GM21526 (cell line): ENCODE data around the gene MAMSTR.
"Not testable (repeated sequence)": the region's sequence is repeated elsewhere in the genome, so short reads cannot be mapped to it uniquely, and the experiment has no call there.

Experiments
- ATAC-seq: cut with Tn5 transposase; IDR thresholded peaks from one replicate; pipeline ENCODE4 v1.9.1; 2021; ENCODE audit warnings: moderate library complexity; ENCODE audit not compliant: unreplicated experiment, low FRiP score

Gene MAMSTR

GRCh38 chr19:48719263-48720171 is at the start of gene MAMSTR:
Gene MAMSTR (minus strand): TSS chr19:48719725. CDS start chr19:48719031, 694 bp downstream.
- ATAC-seq: no peak

GRCh38 chr19:48768994-48769713 is 49.6 kb upstream of the MAMSTR start:
- no peak for ATAC-seq

DNA sequence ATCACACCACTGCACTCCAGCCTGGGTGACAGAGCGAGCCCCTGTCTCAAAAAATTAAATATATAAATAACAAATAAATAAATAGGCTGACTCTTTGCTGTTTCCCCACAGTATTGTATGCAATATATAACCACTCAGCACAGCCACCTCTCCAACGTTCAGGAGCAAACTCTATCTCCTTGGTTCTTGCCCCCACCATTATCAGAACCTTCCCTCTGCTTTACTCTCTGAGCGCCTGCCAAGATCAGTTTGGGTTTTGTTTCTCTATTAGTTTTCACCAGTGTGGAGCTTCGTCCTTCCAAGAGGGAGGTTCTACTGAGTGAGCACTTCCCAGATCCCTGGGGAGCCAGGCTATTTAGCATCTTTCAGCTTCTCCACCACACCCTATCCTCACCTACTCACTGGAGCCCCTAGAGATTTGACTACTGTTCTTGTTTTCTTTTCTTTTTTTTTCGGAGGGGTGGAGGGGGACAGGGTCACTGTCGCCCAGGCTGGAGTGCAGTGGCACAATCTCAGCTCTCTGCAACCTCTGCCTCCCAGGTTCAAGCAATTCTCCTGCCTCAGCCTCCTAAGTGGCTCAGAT is 48.7 kb upstream of the MAMSTR start:
- not testable (repeated sequence) for ATAC-seq

DNA sequence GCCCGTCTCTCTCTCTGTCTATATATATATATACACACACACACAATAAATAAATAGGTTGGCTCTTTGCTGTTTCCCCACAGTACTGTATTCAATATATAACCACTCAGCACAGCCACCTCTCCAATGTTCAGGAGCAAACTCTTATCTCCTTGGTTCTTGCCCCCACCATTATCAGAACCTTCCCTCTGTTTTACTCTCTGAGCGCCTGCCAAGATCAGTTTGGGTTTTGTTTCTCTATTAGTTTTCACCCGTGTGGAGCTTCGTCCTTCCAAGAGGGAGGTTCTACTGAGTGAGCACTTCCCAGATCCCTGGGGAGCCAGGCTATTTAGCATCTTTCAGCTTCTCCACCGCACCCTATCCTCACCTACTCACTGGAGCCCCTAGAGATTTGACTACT is 46.3 kb upstream of the MAMSTR start:
- ATAC-seq: not testable (repeated sequence)

DNA sequence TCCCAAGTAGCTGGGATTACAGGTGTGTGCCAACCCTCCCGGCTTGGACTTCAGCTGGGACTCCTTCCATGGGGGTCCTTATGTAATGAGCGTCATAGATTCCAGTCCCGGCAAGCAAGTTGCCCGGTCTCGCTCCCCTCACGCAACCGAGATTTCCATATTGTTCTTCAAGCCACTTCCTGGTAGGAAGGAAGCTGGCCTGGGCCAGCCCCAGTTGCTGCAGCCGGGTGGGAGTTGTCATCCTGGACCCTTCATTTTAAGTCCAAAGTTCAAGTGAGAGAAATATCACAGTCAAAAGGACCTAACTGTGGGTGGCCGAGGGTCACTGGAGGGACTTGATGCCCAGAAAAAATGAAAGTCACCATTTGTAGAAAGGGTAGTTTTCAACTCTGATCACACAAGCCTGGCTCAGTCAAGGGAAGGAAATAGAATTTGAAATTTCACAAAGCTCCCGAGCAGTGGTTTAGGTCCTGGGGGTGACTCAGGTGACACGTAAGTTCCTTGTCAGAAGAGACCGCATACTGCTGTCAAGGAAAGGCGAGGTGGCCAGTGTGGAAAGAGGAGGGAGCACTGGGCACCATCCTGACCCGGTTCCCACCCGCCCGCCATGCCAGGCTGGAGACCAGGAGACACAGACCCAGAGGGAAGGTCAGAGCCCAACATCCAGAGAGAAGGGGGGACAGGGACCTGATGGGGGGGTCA is 41.1 kb upstream of the MAMSTR start:
- no peak for ATAC-seq

DNA sequence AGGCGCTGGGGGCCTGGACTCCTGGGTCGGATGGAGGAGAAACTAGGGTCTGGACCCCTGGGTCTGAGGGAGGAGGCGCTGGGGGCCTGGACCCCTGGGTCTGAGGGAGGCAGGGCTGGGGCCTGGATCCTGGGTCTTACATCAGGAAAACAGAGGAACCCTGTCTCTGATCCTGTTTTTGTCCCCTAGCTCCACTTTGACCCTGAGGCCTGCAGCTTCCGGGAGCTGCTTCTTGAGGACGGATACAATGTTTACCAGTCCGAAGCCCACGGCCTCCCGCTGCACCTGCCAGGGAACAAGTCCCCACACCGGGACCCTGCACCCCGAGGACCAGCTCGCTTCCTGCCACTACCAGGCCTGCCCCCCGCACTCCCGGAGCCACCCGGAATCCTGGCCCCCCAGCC is 38.2 kb upstream of the MAMSTR start:
- no peak for ATAC-seq

GRCh38 chr19:48757089-48757675 is 37.7 kb upstream of the MAMSTR start:
- no peak for ATAC-seq

DNA sequence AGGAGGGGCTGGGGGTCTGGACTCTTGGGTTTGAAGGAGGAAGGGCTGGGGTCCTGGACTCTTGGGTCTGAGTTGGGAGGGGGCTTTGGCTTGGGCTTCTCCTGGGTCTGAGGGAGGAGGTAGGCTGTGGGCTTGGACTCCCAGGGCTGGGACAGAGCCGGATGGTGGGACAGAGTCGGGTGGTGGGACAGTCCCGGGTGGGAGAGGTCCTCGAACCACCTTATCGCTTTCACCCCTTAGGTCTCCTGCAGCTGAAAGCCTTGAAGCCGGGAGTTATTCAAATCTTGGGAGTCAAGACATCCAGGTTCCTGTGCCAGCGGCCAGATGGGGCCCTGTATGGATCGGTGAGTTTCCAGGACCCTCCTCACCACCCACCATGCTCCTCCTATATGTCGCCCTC is 37.2 kb upstream of the MAMSTR start:
- no peak for ATAC-seq

GRCh38 chr19:48756212-48756611 is 36.7 kb upstream of the MAMSTR start:
- no peak for ATAC-seq

DNA sequence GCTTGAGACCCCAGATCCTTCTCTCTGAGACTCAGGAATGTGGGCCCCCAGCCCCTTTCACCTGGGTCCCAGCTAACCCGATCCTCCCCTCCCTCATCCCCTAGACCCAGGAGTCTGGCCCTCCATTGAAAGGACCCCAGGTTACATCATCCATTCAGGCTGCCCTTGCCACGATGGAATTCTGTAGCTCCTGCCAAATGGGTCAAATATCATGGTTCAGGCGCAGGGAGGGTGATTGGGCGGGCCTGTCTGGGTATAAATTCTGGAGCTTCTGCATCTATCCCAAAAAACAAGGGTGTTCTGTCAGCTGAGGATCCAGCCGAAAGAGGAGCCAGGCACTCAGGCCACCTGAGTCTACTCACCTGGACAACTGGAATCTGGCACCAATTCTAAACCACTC is 36.3 kb upstream of the MAMSTR start:
- ATAC-seq: no peak

DNA sequence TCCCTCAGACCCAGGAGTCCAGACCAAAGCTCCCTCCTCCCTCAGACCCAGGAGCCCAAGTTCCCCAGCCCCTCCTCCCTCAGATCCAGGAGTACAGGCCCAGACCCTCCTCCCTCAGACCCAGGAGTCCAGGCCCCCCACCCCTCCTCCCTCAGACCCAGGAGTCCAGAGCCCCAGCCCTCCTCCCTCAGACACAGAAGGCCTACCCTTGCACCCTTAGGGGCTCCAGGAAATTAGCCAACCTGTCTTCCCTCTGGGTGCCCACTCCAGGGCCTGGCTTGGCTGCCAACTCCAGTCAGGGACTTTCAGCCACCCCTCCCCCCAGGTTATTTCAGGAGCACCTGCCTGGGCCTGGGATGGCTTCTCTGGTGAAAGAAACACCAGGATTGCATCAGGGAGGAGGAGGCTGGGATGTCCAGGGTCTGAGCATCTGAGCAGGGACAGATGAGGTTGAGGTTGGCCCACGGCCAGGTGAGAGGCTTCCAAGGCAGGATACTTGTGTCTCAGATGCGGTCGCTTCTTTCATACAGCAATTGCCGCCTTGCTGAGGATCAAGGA is 35.6 kb upstream of the MAMSTR start, which contains the start of gene FGF21:
Gene FGF21 (plus strand): TSS at position 441 of the 558 bp plus-strand sequence. CDS start 713 bp downstream, outside the sequence.
- ATAC-seq: no peak

DNA sequence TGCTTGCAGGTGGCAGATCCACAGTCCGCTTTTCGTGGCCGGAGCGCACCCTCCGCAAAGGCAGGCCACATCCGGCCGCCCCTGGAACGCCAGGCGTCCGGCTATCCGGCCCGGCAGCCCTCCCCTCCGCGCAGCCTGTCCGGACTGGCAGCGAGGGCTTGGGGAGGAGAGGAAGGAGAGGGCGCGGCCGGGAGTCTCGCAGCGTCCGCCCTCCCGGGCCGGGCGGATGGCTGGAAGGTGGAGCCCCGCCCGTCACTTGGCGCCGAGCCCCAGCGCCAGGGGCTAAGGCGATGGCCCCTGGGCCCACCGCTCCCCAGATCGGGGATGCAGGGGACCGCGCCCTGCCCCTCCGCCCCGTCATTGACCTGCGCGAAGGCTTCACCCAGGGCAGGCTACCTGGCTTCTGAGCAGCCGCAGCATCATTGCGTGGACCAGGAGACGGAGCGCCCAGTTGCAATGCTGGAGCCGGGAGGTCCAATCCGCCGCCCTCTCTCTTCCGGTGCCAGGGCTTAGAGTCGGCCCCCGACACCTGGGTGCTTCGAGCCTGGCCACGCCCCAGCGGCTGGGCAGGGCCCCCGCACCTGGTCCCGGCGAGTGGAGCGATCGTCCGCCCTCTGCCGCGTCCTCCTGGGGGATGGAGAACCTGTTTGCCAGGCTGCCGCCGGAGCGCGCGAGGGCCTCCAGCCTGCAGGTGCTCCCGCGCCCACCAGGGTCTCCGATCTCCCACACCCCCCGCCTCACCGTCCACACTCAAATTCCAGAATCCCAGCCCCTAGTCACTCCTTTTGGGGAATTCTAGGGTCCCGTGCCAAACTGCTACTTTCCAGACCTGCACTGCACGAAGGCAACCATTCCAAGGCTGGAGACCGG is 33.2 kb upstream of the MAMSTR start, which contains the start of gene FUT1:
Gene FUT1 (minus strand): TSS at position 146 of the 870 bp plus-strand sequence. CDS start 1,360 bp downstream, outside the sequence.
- ATAC-seq: no peak

DNA sequence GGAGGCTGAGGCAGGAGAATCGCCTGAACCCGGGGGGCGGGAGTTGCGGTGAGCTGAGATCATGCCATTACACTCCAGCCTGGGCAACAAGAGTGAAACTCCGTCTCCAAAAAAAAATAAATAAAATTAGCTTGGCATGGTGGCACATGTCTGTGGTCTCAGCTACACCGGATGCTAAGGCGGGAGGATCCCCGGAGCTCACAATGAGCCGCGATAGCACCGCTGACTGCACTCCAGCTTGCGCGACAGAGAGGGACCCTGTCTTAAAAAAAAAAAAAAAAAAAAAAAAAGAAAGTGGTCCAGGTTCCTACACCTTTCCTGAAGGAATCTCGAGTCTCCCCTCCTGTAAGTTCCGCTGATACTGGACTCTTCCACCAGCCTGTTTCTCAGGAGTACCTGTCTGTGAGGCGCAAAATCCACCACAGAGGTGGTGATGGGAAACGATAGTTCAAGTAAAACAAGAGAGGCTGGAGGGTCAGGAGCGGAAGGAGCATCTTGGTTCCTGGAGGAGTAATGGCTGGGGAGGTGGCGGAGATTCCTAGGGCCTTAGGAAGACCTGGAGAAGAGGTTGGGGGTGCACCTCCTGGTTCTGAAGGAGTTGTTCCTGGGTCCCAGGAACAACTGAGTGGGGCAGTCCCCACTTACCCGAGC is 32.4 kb upstream of the MAMSTR start:
- no peak for ATAC-seq

- no peak for ATAC-seq
These were observed 31.4 kb upstream of the MAMSTR start for GRCh38 chr19:48750771-48751504.

GRCh38 chr19:48750351-48750750 is 30.8 kb upstream of the MAMSTR start:
- ATAC-seq: no peak

GRCh38 chr19:48749571-48750198 is 30.2 kb upstream of the MAMSTR start:
- ATAC-seq: no peak
